IMR-90 (cell line): ENCODE measurements around the gene HRNR. TPM values are rescaled to one million over a fixed set of nuclear protein-coding genes. Genes with fewer than 3 reads are reported as not detected.

Source experiments
- ATAC-seq: fragments of 200-7000 bp; cut with Tn5 transposase; 2 replicates; pipeline ENCODE4 v1.9.1; 2020; ENCODE audit warnings: low read depth, mild to moderate bottlenecking, moderate library complexity
- BruUV-seq: library from RNA; stranded (reverse); fragments of 400-500 nt; replicated peaks from 2 replicates; lab custom pipeline; 2021; lab: Mats Ljungman, UMichigan
- CTCF ChIA-PET: fragments of 300-600 bp; formaldehyde crosslinking; extraction: SDS; loops from one replicate; lab custom pipeline; 2021; ENCODE audit warnings: antibody characterized with exemption; lab: Yijun Ruan, JAX
- POLR2A ChIA-PET: fragments of 300-600 bp; sonication (Branson Sonifier 250); formaldehyde crosslinking; loops from one replicate; lab custom pipeline; 2022; ENCODE audit warnings: antibody characterized with exemption; ENCODE audit not compliant: unreplicated experiment; lab: Charles Lee
- DNase-seq: peaks from one replicate; pipeline ENCODE4 v3.0.0; 2013
- H2AFZ ChIP-seq: replicated peaks from 2 replicates; pipeline ENCODE3; 2013; ENCODE audit warnings: low read length, mild to moderate bottlenecking; ENCODE audit not compliant: poor library complexity
- H2AK5ac ChIP-seq: 2 replicates; pipeline ENCODE4 v1.6.1; 2013; ENCODE audit warnings: low read depth, low read length, inconsistent platforms
- H2AK9ac ChIP-seq: replicated peaks from 2 replicates; pipeline ENCODE3; 2013; ENCODE audit warnings: mild to moderate bottlenecking, low read depth, low read length, moderate library complexity; ENCODE audit not compliant: poor library complexity
- H2BK120ac ChIP-seq: 2 replicates; pipeline ENCODE4 v1.6.1; 2013; ENCODE audit warnings: low read depth, low read length, inconsistent platforms
- H2BK15ac ChIP-seq: 3 replicates; pipeline ENCODE4 v1.6.1; 2013; ENCODE audit warnings: low read depth, low read length, inconsistent platforms
- H2BK20ac ChIP-seq: 2 replicates; pipeline ENCODE4 v1.6.1; 2013; ENCODE audit warnings: low read depth, mild to moderate bottlenecking, inconsistent platforms, low read length, moderate library complexity
- H2BK5ac ChIP-seq: 2 replicates; pipeline ENCODE4 v1.6.1; 2013; ENCODE audit warnings: mild to moderate bottlenecking, low read depth, low read length, inconsistent platforms; ENCODE audit not compliant: poor library complexity, severe bottlenecking
- H3K14ac ChIP-seq: replicated peaks from 2 replicates; pipeline ENCODE4 v1.6.1; 2013; ENCODE audit warnings: low read depth, low read length, inconsistent platforms
- H3K18ac ChIP-seq: 2 replicates; pipeline ENCODE4 v1.6.1; 2013; ENCODE audit warnings: low read depth, low read length, control low read depth
- H3K23ac ChIP-seq: 2 replicates; pipeline ENCODE4 v1.6.1; 2013; ENCODE audit warnings: low read depth, low read length, inconsistent platforms
- H3K27ac ChIP-seq: 2 replicates; pipeline ENCODE4 v1.5.1; 2013; ENCODE audit warnings: mild to moderate bottlenecking, control low read depth, low read length; ENCODE audit not compliant: insufficient read depth
- H3K27me3 ChIP-seq: 2 replicates; pipeline ENCODE4 v1.6.1; 2013; ENCODE audit warnings: low read length; ENCODE audit not compliant: control insufficient read depth, insufficient read depth
- H3K36me3 ChIP-seq: 2 replicates; pipeline ENCODE4 v1.6.1; 2013; ENCODE audit warnings: low read length, mixed read lengths; ENCODE audit not compliant: control insufficient read depth, insufficient read depth
- H3K4ac ChIP-seq: 2 replicates; pipeline ENCODE4 v1.6.1; 2013; ENCODE audit warnings: low read depth, low read length, inconsistent platforms
- H3K4me1 ChIP-seq: 2 replicates; pipeline ENCODE4 v1.6.1; 2013; ENCODE audit warnings: low read length, mixed read lengths; ENCODE audit not compliant: control insufficient read depth, insufficient read depth
- H3K4me2 ChIP-seq: 2 replicates; pipeline ENCODE4 v1.6.1; 2013; ENCODE audit warnings: low read depth, mild to moderate bottlenecking, control low read depth, low read length, moderate library complexity
- H3K4me3 ChIP-seq: 2 replicates; pipeline ENCODE4 v1.5.1; 2013; ENCODE audit warnings: low read depth, mild to moderate bottlenecking, control low read depth, low read length, moderate library complexity; ENCODE audit not compliant: insufficient read depth
- H3K56ac ChIP-seq: 2 replicates; pipeline ENCODE4 v1.6.1; 2013; ENCODE audit warnings: low read length, inconsistent platforms; ENCODE audit not compliant: insufficient read depth; ENCODE audit errors: extremely low read depth
- H3K79me1 ChIP-seq, 2 experiments: 2 replicates each; pipeline ENCODE4 v1.6.1; 2013; ENCODE audit warnings: low read length in 2 of 2, inconsistent platforms in 1 of 2, low read depth in 1 of 2
- H3K9ac ChIP-seq: 2 replicates; pipeline ENCODE4 v1.6.1; 2013; ENCODE audit warnings: low read depth, low read length, control low read depth
- H3K9me1 ChIP-seq: 2 replicates; pipeline ENCODE4 v1.6.1; 2013; ENCODE audit warnings: low read length, inconsistent platforms; ENCODE audit not compliant: insufficient read depth
- H3K9me3 ChIP-seq: 2 replicates; pipeline ENCODE4 v1.6.1; 2013; ENCODE audit warnings: low read length; ENCODE audit not compliant: control insufficient read depth, insufficient read depth
- H4K20me1 ChIP-seq: 2 replicates; pipeline ENCODE4 v1.6.1; 2013; ENCODE audit warnings: low read length, inconsistent platforms; ENCODE audit not compliant: insufficient read depth
- H4K5ac ChIP-seq: 2 replicates; pipeline ENCODE4 v1.6.1; 2013; ENCODE audit warnings: mild to moderate bottlenecking, low read depth, low read length, control low read depth
- H4K8ac ChIP-seq, 2 experiments: 2 replicates each; pipeline ENCODE4 v1.6.1; 2013; ENCODE audit warnings: low read depth in 2 of 2, low read length in 2 of 2, control low read depth in 1 of 2, inconsistent platforms in 1 of 2
- H4K91ac ChIP-seq: 2 replicates; pipeline ENCODE4 v1.6.1; 2013; ENCODE audit warnings: low read depth, low read length, inconsistent platforms; ENCODE audit not compliant: insufficient read depth
- CEBPB ChIP-seq: IDR thresholded peaks from 2 replicates; pipeline ENCODE4 v1.6.1; 2012; ENCODE audit warnings: low read depth, low read length, improper control_type of control experiment
- CHD1 ChIP-seq: IDR thresholded peaks from 2 replicates; pipeline ENCODE4 v1.6.1; 2012; ENCODE audit warnings: low read depth, low read length, improper control_type of control experiment
- CTCF ChIP-seq: conservative IDR thresholded peaks from 2 replicates; pipeline ENCODE4 v1.5.1; 2012; ENCODE audit warnings: mild to moderate bottlenecking, low read depth, low read length, improper control_type of control experiment
- ELK1 ChIP-seq: fragments of 150-350 bp; IDR thresholded peaks from 2 replicates; pipeline ENCODE4 v1.6.1; 2016; ENCODE audit warnings: low read depth, mild to moderate bottlenecking, low read length, moderate library complexity, borderline replicate concordance
- MAFK ChIP-seq: IDR thresholded peaks from 2 replicates; pipeline ENCODE4 v1.6.1; 2012; ENCODE audit warnings: low read depth, low read length, improper control_type of control experiment
- MAZ ChIP-seq: IDR thresholded peaks from 2 replicates; pipeline ENCODE4 v1.6.1; 2012; ENCODE audit warnings: low read depth, mild to moderate bottlenecking, low read length, improper control_type of control experiment, moderate library complexity, borderline replicate concordance
- MXI1 ChIP-seq: IDR thresholded peaks from 2 replicates; pipeline ENCODE4 v1.6.1; 2012; ENCODE audit warnings: low read depth, mild to moderate bottlenecking, low read length, moderate library complexity, borderline replicate concordance
- NFE2L2 ChIP-seq: fragments of 150-350 bp; IDR thresholded peaks from 2 replicates; pipeline ENCODE4 v1.6.1; 2016; ENCODE audit warnings: low read depth, mild to moderate bottlenecking, low read length
- POLR2A ChIP-seq: IDR thresholded peaks from 2 replicates; pipeline ENCODE4 v1.6.1; 2012; ENCODE audit warnings: mild to moderate bottlenecking, low read depth, low read length
- RAD21 ChIP-seq: IDR thresholded peaks from 2 replicates; pipeline ENCODE4 v1.6.1; 2012; ENCODE audit warnings: low read length, improper control_type of control experiment
- RCOR1 ChIP-seq: IDR thresholded peaks from 2 replicates; pipeline ENCODE4 v1.6.1; 2012; ENCODE audit warnings: mild to moderate bottlenecking, low read length, improper control_type of control experiment; ENCODE audit not compliant: insufficient replicate concordance
- RFX5 ChIP-seq: IDR thresholded peaks from 2 replicates; pipeline ENCODE4 v1.8.0; 2012; ENCODE audit warnings: low read depth, mild to moderate bottlenecking, low read length, moderate library complexity
- SMC3 ChIP-seq: fragments of 150-350 bp; IDR thresholded peaks from 2 replicates; pipeline ENCODE4 v1.6.1; 2016; ENCODE audit warnings: low read depth, mild to moderate bottlenecking, antibody characterized with exemption, low read length, moderate library complexity
- USF2 ChIP-seq: fragments of 150-350 bp; IDR thresholded peaks from 2 replicates; pipeline ENCODE4 v1.6.1; 2017; ENCODE audit warnings: mild to moderate bottlenecking, antibody characterized with exemption, low read length, low read depth
- WGBS, 2 experiments: methylation state at CpG; one replicate each; pipeline versions ENCODE4 v1.1.5 to v1.1.7; 2013; ENCODE audit warnings: missing lambda C conversion rate in 2 of 2; ENCODE audit not compliant: insufficient read length in 1 of 2; ENCODE audit errors: extremely low coverage in 2 of 2; 5-methylcytosine and 5-hydroxymethylcytosine counted together
- dilution Hi-C: fragments of 300-500 bp; cut with HindIII; formaldehyde crosslinking; loops from one replicate; pipeline ENCODE4 v1.14.3; 2018; ENCODE audit warnings: low sequenced_read_pairs; ENCODE audit not compliant: unreplicated experiment
- in situ Hi-C: fragments of 300-500 bp; cut with MboI; formaldehyde crosslinking; loops from 3 replicates; pipeline ENCODE4 v1.14.3; 2019; ENCODE audit warnings: low sequenced_read_pairs, inconsistent platforms, mixed read lengths
- intact Hi-C: fragments of 100-400 bp; cut with micrococcal nuclease; formaldehyde crosslinking; loops from 2 replicates; pipeline ENCODE4 v1.10.0; 2022
- polyA plus RNA-seq, 3 experiments: library from polyadenylated mRNA; depleted of rRNA; stranded (reverse); fragments of >200 nt; gene quantifications; 2 replicates each; pipeline ENCODE4 v1.2.3, GENCODE V29; 2012; ENCODE audit warnings: low replicate concordance in 1 of 3
- total RNA-seq: library from RNA; depleted of rRNA; stranded (reverse); fragments of >200 nt; gene quantifications from 2 replicates; pipeline ENCODE4 v1.2.3, GENCODE V29; 2012

Gene HRNR
- total and polyA plus RNA-seq, 2 of the 4 experiments (the other 2 are of a cell fraction), result under 0.01 TPM; not detected in 1

GRCh38 chr1:152220166-152221163, 3.5 kb downstream of the HRNR start:
- Histone ChIP-seq H3K9ac (no peak overlapping the region), H3K4me1 (no peaks in the 10 kb centered on the region), H3K27ac (no peak overlapping the region), H2AFZ (no peak overlapping the region), H4K20me1 (no peaks in the 10 kb centered on the region), H3K4ac (no peak overlapping the region), H2AK9ac (no peak overlapping the region), H4K91ac (no peak overlapping the region), H3K18ac (no peak overlapping the region), H2BK5ac (no peak overlapping the region), H2BK15ac (no peak overlapping the region), H3K79me1 (no peaks in the 10 kb centered on the region), H3K9me3 (peaks cover 16% of the 10 kb centered on the region; the same call in 1 of the 2 replicates), H2AK5ac (no peak overlapping the region), H2BK120ac (no peak overlapping the region), H4K8ac (no peak overlapping the region), H4K5ac (no peak overlapping the region), H3K27me3 (no peaks in the 10 kb centered on the region), H3K56ac (no peak overlapping the region), H3K4me3 (no peak overlapping the region), H2BK20ac (no peak overlapping the region), H3K14ac (no peak overlapping the region), H3K36me3 (no peaks in the 10 kb centered on the region), H3K9me1 (no peaks in the 10 kb centered on the region), H3K23ac (no peak overlapping the region), H3K4me2 (no peak overlapping the region)
- intact Hi-C loops, result no loop called here
- WGBS, 2 experiments, result 78% methylated on average over 15 of the region's 30 CpGs; no CpG with 5 or more reads in 1 of the 2 experiments
- ATAC-seq (no peak), DNase-seq (no peak)
- in situ Hi-C loops, result no loop called here
- BruUV-seq, result no TSS peak
- POLR2A ChIA-PET, result no interaction called here
- CTCF ChIA-PET, result no interaction called here
- dilution Hi-C loops, result no loop called here
- TF ChIP-seq MAZ (no peak), NFE2L2 (no peak), POLR2A (no peak), MAFK (no peak), USF2 (no peak), CHD1 (no peak), RCOR1 (no peak), MXI1 (no peak), ELK1 (no peak), RFX5 (no peak), CTCF (no peak), SMC3 (no peak), CEBPB (no peak), RAD21 (no peak)
